Coronary artery (tissue), 2 donors: ENCODE data around the gene CPB1.

Experiments used
- DNase-seq: peaks from one replicate; pipeline ENCODE4 v3.0.0-alpha.2; 2017; ENCODE audit warnings: low spot score
- H3K27ac ChIP-seq, 2 donors: fragments of 200-600 bp; sonication (generic); one replicate each; pipeline ENCODE4 v1.5.1; 2016 to 2019
- H3K4me3 ChIP-seq: fragments of 200-600 bp; sonication (generic); 2 replicates; pipeline ENCODE4 v1.5.1; 2016; ENCODE audit warnings: mild to moderate bottlenecking, moderate library complexity
- TF ChIP-seq, protein P1 (sequence below): fragments of 200-600 bp; sonication (generic); IDR thresholded peaks from one replicate; pipeline ENCODE4 v1.5.1; 2019; ENCODE audit warnings: antibody characterized with exemption

The CPB1 gene

DNA sequence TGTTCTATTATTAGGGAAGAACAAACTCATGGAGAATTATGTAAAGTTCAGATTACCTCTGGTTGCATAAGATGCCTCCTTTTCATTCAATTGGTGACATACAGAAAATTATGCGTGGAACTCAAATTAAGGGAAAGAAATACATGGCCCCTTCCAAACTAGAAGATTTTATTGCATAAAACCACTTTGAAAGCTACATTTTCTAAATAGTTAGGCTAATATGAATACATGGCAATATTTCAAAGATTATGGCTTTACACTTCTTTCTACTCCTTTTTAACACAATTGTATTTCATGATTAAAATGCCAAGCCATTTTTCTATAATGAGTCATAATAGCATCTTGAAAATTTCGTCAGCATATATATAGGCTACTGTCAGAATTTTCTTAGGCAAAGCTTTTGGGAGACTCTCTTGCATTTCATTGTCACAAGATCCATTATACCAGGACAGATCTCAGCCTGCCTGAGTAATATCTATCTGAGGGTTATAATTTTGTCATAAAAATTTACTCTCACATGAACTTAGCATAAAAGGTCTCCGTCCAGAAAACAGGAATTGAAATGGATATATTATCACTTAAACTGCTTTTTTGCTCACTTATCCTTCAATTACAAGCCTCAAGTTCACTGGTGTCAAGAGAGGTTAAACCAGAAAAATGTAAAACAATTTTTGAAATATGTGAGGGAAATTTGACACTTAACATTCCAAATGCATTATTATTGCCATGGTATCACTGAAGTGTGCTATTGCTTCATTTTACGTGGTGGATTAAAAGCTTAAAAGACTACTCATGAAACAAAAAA is 74.6 kb downstream of the CPB1 start:
- Histone ChIP-seq H3K4me3 (no peak overlapping the region), H3K27ac (no peak overlapping the region)
- TF ChIP-seq, protein P1, sequence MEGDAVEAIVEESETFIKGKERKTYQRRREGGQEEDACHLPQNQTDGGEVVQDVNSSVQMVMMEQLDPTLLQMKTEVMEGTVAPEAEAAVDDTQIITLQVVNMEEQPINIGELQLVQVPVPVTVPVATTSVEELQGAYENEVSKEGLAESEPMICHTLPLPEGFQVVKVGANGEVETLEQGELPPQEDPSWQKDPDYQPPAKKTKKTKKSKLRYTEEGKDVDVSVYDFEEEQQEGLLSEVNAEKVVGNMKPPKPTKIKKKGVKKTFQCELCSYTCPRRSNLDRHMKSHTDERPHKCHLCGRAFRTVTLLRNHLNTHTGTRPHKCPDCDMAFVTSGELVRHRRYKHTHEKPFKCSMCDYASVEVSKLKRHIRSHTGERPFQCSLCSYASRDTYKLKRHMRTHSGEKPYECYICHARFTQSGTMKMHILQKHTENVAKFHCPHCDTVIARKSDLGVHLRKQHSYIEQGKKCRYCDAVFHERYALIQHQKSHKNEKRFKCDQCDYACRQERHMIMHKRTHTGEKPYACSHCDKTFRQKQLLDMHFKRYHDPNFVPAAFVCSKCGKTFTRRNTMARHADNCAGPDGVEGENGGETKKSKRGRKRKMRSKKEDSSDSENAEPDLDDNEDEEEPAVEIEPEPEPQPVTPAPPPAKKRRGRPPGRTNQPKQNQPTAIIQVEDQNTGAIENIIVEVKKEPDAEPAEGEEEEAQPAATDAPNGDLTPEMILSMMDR, result no peak
- DNase-seq, result no peak

DNA sequence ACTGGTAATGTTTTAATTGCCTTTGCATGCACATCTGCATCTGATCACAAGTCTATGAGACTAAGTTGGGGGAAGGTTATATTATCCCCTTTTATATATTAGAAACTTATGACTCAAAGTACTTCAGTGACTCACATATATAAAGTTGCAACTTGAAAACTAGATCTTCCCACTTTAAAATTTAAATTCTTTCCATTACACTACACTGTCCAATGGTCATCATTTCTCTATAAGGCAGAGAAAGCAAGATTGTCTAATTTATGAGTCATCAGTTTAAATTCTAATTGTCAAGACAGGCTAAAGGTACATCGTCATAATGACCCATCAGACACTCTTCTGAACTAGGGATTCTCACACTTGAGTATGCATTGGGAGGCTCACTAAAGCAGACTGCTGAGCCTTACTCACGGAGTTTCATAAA is 75.4 kb downstream of the CPB1 start:
- TF ChIP-seq, protein P1, result no peak
- H3K4me3 ChIP-seq, result no peak overlapping the region
- no peak for DNase-seq
- no peak overlapping the region for H3K27ac ChIP-seq

DNA sequence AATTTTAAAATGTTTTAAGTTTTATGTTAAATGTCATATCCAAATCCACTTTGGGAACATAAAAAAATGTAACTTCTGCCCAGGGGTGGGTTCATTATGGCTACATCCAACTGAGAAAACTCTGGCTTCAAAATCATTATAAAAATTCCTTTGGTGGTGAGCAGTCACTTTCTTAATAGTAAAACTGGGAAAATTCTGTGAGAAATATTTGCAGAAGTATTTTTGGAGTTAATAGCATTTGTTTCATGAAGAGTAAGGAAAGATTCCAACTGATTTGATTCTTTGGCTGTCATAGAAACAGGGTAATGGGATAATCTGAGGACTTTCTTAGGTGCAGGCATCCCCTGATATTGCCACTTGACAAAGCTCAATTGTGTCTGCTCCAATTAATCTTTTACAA is 76.3 kb downstream of the CPB1 start:
- H3K27ac ChIP-seq, result no peak overlapping the region
- no peak overlapping the region for H3K4me3 ChIP-seq
- TF ChIP-seq, protein P1, result no peak
- DNase-seq, result no peak

DNA sequence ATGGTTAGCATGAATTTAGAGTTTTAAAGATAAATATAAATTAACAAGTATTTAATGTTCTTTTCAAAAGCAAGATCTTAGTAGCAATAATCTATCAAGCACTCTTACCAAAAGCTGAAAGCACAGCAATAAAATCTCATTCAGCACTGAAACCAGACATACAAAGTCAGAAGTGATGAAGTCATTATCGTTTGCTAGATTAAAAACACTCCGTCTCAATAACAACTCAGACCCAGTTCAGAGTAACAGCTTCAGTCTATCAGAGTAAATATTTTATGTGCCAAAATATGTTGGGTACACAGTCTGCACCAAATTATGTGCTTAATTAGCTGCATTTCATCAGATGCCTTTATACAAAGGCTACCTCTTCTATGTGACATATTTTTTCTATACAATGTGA is 79.1 kb downstream of the CPB1 start:
- no peak overlapping the region for H3K27ac ChIP-seq
- TF ChIP-seq, protein P1, result no peak
- no peak for DNase-seq
- H3K4me3 ChIP-seq, result no peak overlapping the region
